ENCODE results near the gene ELAVL1.

The ELAVL1 gene

GRCh38 chr19:7940841-7941240, 64.6 kb downstream of the ELAVL1 start:
- no peak overlapping the region for H3K4me3 ChIP-seq (ENCODE audit: low read depth, low read length)
- TF ChIP-seq, protein P1, sequence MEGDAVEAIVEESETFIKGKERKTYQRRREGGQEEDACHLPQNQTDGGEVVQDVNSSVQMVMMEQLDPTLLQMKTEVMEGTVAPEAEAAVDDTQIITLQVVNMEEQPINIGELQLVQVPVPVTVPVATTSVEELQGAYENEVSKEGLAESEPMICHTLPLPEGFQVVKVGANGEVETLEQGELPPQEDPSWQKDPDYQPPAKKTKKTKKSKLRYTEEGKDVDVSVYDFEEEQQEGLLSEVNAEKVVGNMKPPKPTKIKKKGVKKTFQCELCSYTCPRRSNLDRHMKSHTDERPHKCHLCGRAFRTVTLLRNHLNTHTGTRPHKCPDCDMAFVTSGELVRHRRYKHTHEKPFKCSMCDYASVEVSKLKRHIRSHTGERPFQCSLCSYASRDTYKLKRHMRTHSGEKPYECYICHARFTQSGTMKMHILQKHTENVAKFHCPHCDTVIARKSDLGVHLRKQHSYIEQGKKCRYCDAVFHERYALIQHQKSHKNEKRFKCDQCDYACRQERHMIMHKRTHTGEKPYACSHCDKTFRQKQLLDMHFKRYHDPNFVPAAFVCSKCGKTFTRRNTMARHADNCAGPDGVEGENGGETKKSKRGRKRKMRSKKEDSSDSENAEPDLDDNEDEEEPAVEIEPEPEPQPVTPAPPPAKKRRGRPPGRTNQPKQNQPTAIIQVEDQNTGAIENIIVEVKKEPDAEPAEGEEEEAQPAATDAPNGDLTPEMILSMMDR (IDR thresholded peaks at IDR 0.05; ENCODE audit: low read depth, low read length, missing control alignments), result no peak
- DNase-seq (ENCODE audit: low read depth), result no peak

DNA sequence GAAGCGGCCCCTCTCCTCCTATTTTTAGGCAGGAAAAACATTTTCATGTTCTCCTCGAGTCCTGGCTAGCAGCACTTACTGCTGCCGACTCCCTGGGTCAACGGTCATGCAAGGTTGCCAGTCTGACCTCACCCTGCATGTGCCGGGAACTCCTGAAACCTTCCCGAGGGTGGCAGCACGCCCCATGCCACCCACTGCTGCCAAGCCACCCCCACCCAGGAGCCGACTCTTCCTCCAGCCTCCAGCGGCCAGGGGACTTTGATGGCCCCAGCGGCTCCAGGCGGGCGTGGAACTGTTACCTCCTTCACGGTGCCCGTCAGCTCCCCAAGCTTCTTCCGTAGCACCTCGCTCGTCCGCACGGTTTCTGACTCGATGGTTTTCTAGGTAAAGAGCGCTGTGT, 70.7 kb downstream of the ELAVL1 start:
- no peak for DNase-seq (ENCODE audit: low read depth)
- TF ChIP-seq, protein P1 (IDR thresholded peaks at IDR 0.05; ENCODE audit: low read depth, low read length, missing control alignments), result no peak
- H3K4me3 ChIP-seq (ENCODE audit: low read depth, low read length), result no peak overlapping the region

DNA sequence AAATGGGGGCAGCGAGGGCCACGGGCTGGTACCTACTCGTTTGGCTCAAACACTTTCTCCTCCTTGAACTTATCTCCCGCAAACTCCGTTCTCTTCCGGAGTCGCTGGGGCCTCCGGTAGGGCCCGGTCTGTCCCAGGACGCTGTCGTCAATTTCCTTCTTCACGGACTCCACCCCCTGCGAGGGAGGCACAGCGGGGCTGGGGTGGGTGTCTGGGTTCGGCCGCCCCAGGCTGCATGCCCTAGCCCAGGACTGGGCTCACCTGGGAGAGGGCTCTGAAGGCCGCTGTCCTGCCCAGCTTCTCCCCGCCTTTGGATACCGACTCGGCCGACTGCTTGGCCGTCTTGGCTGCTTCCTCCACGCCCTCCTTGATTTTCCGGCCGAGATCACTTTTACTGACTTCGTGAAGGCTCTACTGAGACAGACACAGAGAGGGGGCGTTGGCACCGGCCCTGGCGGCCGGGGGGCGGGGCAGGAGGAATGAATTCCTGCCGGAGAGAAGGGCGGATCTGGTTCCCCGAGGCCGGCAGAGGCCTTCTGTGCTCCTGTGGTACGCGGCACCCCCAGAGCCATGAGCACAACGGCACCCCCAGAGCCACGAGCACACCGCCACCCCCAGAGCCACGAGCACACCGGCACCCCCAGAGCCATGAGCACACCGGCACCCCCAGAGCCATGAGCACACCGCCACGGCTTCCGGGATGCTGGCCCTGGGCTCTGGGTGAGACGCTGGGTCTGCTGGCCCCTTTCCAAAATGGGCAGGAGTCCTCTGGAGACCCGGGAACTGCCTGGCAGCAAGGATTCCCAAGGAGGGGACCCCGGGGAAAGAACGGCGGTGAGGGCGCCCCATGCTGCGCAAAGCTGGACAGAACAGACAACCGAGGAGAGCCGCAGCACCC, 71.4 kb downstream of the ELAVL1 start:
- TF ChIP-seq, protein P1 (IDR thresholded peaks at IDR 0.05; ENCODE audit: low read depth, low read length, missing control alignments), result no peak
- DNase-seq (ENCODE audit: low read depth), result no peak

DNA sequence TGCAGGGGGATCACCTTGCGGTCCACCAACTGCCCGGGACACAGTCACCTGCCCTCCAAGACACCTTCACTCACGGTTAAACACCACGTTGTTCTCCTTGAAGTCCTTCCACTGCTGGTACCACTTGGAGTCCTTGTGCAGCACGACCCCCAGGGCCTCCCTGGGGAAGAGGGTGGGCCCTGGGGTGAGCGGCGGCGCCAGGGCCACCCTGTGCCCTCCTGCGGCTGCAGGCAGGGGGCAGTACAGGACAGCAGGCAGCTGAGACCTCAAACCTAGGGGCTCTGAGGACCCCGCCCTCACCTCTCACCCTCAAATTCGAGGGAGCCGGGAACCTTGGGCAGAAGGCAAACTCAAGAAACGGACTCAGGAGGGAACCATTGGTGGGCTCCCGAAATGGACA, 72.0 kb downstream of the ELAVL1 start:
- DNase-seq (ENCODE audit: low read depth), result no peak
- TF ChIP-seq, protein P1 (IDR thresholded peaks at IDR 0.05; ENCODE audit: low read depth, low read length, missing control alignments), result no peak
- H3K4me3 ChIP-seq (ENCODE audit: low read depth, low read length), result no peak overlapping the region

More for the DNA sequence above, 71.4 kb downstream of the ELAVL1 start:
- no peak overlapping the region for H3K4me3 ChIP-seq (ENCODE audit: low read depth, low read length)

DNA sequence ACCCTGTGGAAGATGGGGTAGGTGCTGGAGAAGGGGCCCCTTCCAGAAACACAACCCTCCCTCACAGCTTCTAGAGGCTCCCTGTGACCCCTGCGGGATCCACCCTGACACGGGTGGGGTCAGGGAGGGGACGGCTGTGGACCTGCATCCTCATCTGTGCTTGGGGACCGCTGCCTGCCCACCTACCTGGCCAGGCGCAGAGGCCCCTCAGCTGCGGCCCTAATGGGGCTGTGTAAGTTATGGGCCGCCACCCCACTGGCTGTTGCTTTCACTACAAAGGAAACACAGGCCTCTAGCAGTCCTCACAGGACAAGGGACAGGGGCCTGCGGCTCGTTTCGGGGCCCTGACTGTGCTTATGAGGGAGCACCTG, 72.5 kb downstream of the ELAVL1 start:
- no peak overlapping the region for H3K4me3 ChIP-seq (ENCODE audit: low read depth, low read length)
- TF ChIP-seq, protein P1 (IDR thresholded peaks at IDR 0.05; ENCODE audit: low read depth, low read length, missing control alignments), result no peak
- no peak for DNase-seq (ENCODE audit: low read depth)

- DNase-seq (ENCODE audit: low read depth), result no peak
- TF ChIP-seq, protein P1 (IDR thresholded peaks at IDR 0.05; ENCODE audit: low read depth, low read length, missing control alignments), result no peak
- H3K4me3 ChIP-seq (ENCODE audit: low read depth, low read length), result no peak overlapping the region
Measured at GRCh38 chr19:7932276-7932929, 73.0 kb downstream of the ELAVL1 start.
